HepG2 (cell line): ENCODE results near the gene PLEKHG4. TPM values are rescaled to one million over a fixed set of nuclear protein-coding genes. Genes with fewer than 3 reads are reported as not detected.

Experiments
- DPF2 ChIP-seq: sonication (generic); formaldehyde crosslinking; IDR thresholded peaks from 2 replicates; pipeline ENCODE4 v1.4.0; 2020; ENCODE audit warnings: mild to moderate bottlenecking, low read depth, missing genetic modification reagents, borderline replicate concordance
- KMT2B ChIP-seq: IDR thresholded peaks from 2 replicates; pipeline ENCODE4 v1.6.1; 2016; ENCODE audit warnings: missing genetic modification reagents, missing compliant biosample characterization
- PITX1 ChIP-seq: sonication (generic); formaldehyde crosslinking; IDR thresholded peaks from 2 replicates; pipeline ENCODE4 v1.5.1; 2020; ENCODE audit warnings: mild to moderate bottlenecking, missing genetic modification reagents
- RNF2 ChIP-seq: fragments of 450-650 bp; conservative IDR thresholded peaks from 2 replicates; pipeline ENCODE4 v1.6.1; 2016; ENCODE audit warnings: low read depth
- SP2 ChIP-seq: sonication (generic); formaldehyde crosslinking; IDR thresholded peaks from 2 replicates; pipeline ENCODE4 v1.5.1; 2020; ENCODE audit warnings: mild to moderate bottlenecking, missing genetic modification reagents
- ZNF598 ChIP-seq: sonication (generic); formaldehyde crosslinking; IDR thresholded peaks from 2 replicates; pipeline ENCODE4 v1.5.1; 2020; ENCODE audit warnings: mild to moderate bottlenecking, missing genetic modification reagents, borderline replicate concordance
- ZNF766 ChIP-seq: sonication (generic); formaldehyde crosslinking; IDR thresholded peaks from 2 replicates; pipeline ENCODE4 v1.5.0; 2020; ENCODE audit warnings: missing genetic modification reagents, borderline replicate concordance
- ZNF781 ChIP-seq: sonication (generic); formaldehyde crosslinking; IDR thresholded peaks from 2 replicates; pipeline ENCODE4 v1.5.1; 2020; ENCODE audit warnings: borderline replicate concordance, mild to moderate bottlenecking, missing genetic modification reagents; ENCODE audit errors: not compliant biosample characterization
- polyA plus RNA-seq, 8 experiments: library from polyadenylated mRNA; depleted of rRNA in 3 of 8; stranded (reverse) in 7 of 8; unstranded in 1 of 8; fragments of >200 nt; fragmentation: Illumina TruSeq in 4 of 8; extraction: Trizol in 4 of 8; gene quantifications; 2 replicates each; pipeline versions ENCODE4 v1.2.1 to v1.2.3, GENCODE V29; 2011 to 2016; ENCODE audit warnings: low read depth in 4 of 8, missing spikeins in 1 of 8, mixed read lengths in 1 of 8; ENCODE audit not compliant: insufficient read depth in 1 of 8
- total RNA-seq, 5 experiments: library from RNA; depleted of rRNA; stranded (reverse); fragments of >200 nt; fragmentation: Illumina TruSeq; extraction: Trizol; gene quantifications; 2 replicates each; pipeline ENCODE4 v1.2.3, GENCODE V29; 2016; ENCODE audit warnings: low read depth in 1 of 5
- TF ChIP-seq, protein P1 (sequence below): sonication (generic); formaldehyde crosslinking; IDR thresholded peaks from 2 replicates; pipeline ENCODE4 v1.8.0; 2022; ENCODE audit warnings: missing genetic modification reagents, mild to moderate bottlenecking, borderline replicate concordance
- TF ChIP-seq, protein P2 (sequence below): sonication (generic); formaldehyde crosslinking; IDR thresholded peaks from 2 replicates; pipeline ENCODE4 v1.9.0; 2021; ENCODE audit warnings: missing genetic modification reagents, mild to moderate bottlenecking, borderline replicate concordance
- TF ChIP-seq, protein P3 (sequence below): sonication (generic); formaldehyde crosslinking; IDR thresholded peaks from 2 replicates; pipeline ENCODE4 v1.8.1; 2023; ENCODE audit warnings: mild to moderate bottlenecking, missing genetic modification reagents
- TF ChIP-seq, protein P4 (sequence below): sonication (generic); formaldehyde crosslinking; IDR thresholded peaks from 2 replicates; pipeline ENCODE4 v1.4.0; 2020; ENCODE audit warnings: low read depth, missing genetic modification reagents
- TF ChIP-seq, protein P5 (sequence below): sonication (generic); formaldehyde crosslinking; IDR thresholded peaks from 2 replicates; pipeline ENCODE4 v1.8.1; 2023; ENCODE audit warnings: mild to moderate bottlenecking, missing genetic modification reagents
- TF ChIP-seq, protein P6 (sequence below): IDR thresholded peaks from 2 replicates; pipeline ENCODE4 v1.4.0; 2020; ENCODE audit warnings: mild to moderate bottlenecking, missing genetic modification reagents

Gene PLEKHG4
- total and polyA plus RNA-seq, 2 of the 13 experiments (the other 11 are each of a cell fraction or from before 2014, with no cell fraction given): 7.1 to 13.6 TPM

DNA sequence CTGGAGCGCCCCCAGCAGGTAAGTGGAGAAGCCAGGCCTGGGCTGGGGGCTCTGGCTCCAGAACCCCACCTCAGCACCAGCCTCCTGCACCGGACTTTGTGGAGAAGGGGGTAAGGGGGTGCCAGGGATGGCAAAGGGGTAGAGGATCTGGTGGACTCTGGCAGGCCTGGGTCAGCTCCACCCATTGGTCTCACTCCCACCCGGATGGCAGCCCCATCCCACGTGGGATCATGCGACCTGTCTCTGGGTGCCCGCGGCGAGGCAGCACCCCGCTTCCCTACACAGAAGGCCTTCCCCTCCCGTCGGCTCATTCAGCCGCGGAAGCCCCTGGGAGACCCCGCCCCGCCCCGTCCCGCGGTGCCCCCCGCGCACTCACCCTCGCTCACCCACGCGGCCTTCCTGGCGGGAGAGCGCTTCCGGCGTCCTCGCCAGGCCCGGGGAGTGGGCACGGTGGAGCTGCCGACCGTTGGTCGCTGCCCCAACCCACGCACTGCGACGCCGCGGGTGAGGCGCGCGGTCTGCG is 498 bp upstream of the PLEKHG4 start (continued):
- TF ChIP-seq ZNF766 (CRISPR knock-in tag): peak; percentile 68; the same call in 1 of the 2 replicates
- TF ChIP-seq, protein P1, sequence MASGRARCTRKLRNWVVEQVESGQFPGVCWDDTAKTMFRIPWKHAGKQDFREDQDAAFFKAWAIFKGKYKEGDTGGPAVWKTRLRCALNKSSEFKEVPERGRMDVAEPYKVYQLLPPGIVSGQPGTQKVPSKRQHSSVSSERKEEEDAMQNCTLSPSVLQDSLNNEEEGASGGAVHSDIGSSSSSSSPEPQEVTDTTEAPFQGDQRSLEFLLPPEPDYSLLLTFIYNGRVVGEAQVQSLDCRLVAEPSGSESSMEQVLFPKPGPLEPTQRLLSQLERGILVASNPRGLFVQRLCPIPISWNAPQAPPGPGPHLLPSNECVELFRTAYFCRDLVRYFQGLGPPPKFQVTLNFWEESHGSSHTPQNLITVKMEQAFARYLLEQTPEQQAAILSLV (CRISPR knock-in tag): no peak
- TF ChIP-seq, protein P2, sequence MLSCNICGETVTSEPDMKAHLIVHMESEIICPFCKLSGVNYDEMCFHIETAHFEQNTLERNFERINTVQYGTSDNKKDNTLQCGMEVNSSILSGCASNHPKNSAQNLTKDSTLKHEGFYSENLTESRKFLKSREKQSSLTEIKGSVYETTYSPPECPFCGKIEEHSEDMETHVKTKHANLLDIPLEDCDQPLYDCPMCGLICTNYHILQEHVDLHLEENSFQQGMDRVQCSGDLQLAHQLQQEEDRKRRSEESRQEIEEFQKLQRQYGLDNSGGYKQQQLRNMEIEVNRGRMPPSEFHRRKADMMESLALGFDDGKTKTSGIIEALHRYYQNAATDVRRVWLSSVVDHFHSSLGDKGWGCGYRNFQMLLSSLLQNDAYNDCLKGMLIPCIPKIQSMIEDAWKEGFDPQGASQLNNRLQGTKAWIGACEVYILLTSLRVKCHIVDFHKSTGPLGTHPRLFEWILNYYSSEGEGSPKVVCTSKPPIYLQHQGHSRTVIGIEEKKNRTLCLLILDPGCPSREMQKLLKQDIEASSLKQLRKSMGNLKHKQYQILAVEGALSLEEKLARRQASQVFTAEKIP: no peak
- TF ChIP-seq, protein P3, sequence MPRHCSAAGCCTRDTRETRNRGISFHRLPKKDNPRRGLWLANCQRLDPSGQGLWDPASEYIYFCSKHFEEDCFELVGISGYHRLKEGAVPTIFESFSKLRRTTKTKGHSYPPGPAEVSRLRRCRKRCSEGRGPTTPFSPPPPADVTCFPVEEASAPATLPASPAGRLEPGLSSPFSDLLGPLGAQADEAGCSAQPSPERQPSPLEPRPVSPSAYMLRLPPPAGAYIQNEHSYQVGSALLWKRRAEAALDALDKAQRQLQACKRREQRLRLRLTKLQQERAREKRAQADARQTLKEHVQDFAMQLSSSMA: no peak
- TF ChIP-seq, protein P4, sequence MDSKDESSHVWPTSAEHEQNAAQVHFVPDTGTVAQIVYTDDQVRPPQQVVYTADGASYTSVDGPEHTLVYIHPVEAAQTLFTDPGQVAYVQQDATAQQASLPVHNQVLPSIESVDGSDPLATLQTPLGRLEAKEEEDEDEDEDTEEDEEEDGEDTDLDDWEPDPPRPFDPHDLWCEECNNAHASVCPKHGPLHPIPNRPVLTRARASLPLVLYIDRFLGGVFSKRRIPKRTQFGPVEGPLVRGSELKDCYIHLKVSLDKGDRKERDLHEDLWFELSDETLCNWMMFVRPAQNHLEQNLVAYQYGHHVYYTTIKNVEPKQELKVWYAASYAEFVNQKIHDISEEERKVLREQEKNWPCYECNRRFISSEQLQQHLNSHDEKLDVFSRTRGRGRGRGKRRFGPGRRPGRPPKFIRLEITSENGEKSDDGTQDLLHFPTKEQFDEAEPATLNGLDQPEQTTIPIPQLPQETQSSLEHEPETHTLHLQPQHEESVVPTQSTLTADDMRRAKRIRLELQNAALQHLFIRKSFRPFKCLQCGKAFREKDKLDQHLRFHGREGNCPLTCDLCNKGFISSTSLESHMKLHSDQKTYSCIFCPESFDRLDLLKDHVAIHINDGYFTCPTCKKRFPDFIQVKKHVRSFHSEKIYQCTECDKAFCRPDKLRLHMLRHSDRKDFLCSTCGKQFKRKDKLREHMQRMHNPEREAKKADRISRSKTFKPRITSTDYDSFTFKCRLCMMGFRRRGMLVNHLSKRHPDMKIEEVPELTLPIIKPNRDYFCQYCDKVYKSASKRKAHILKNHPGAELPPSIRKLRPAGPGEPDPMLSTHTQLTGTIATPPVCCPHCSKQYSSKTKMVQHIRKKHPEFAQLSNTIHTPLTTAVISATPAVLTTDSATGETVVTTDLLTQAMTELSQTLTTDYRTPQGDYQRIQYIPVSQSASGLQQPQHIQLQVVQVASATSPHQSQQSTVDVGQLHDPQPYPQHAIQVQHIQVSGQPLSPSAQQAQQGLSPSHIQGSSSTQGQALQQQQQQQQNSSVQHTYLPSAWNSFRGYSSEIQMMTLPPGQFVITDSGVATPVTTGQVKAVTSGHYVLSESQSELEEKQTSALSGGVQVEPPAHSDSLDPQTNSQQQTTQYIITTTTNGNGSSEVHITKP (CRISPR knock-in tag): no peak
- TF ChIP-seq KMT2B: 0 out of 2 replicates have a peak, but pooled peaks have one; percentile 39
- no peak for TF ChIP-seq DPF2
- TF ChIP-seq, protein P5, sequence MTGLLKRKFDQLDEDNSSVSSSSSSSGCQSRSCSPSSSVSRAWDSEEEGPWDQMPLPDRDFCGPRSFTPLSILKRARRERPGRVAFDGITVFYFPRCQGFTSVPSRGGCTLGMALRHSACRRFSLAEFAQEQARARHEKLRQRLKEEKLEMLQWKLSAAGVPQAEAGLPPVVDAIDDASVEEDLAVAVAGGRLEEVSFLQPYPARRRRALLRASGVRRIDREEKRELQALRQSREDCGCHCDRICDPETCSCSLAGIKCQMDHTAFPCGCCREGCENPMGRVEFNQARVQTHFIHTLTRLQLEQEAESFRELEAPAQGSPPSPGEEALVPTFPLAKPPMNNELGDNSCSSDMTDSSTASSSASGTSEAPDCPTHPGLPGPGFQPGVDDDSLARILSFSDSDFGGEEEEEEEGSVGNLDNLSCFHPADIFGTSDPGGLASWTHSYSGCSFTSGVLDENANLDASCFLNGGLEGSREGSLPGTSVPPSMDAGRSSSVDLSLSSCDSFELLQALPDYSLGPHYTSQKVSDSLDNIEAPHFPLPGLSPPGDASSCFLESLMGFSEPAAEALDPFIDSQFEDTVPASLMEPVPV (CRISPR knock-in tag): peak; percentile 12; the same call in 1 of the 2 replicates
- TF ChIP-seq PITX1 (CRISPR knock-in tag): no peak
- no peak for TF ChIP-seq ZNF781 (CRISPR knock-in tag)
- TF ChIP-seq ZNF598 (CRISPR knock-in tag): no peak
- no peak for TF ChIP-seq RNF2
- no peak for TF ChIP-seq SP2 (CRISPR knock-in tag)
- TF ChIP-seq, protein P6, sequence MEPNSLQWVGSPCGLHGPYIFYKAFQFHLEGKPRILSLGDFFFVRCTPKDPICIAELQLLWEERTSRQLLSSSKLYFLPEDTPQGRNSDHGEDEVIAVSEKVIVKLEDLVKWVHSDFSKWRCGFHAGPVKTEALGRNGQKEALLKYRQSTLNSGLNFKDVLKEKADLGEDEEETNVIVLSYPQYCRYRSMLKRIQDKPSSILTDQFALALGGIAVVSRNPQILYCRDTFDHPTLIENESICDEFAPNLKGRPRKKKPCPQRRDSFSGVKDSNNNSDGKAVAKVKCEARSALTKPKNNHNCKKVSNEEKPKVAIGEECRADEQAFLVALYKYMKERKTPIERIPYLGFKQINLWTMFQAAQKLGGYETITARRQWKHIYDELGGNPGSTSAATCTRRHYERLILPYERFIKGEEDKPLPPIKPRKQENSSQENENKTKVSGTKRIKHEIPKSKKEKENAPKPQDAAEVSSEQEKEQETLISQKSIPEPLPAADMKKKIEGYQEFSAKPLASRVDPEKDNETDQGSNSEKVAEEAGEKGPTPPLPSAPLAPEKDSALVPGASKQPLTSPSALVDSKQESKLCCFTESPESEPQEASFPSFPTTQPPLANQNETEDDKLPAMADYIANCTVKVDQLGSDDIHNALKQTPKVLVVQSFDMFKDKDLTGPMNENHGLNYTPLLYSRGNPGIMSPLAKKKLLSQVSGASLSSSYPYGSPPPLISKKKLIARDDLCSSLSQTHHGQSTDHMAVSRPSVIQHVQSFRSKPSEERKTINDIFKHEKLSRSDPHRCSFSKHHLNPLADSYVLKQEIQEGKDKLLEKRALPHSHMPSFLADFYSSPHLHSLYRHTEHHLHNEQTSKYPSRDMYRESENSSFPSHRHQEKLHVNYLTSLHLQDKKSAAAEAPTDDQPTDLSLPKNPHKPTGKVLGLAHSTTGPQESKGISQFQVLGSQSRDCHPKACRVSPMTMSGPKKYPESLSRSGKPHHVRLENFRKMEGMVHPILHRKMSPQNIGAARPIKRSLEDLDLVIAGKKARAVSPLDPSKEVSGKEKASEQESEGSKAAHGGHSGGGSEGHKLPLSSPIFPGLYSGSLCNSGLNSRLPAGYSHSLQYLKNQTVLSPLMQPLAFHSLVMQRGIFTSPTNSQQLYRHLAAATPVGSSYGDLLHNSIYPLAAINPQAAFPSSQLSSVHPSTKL (CRISPR knock-in tag): no peak
